Mesothelial cell of epicardium (in vitro differentiated cells): Measurements from ENCODE around the gene PRDM5. TPM values are rescaled to one million over a fixed set of nuclear protein-coding genes. Genes with fewer than 3 reads are reported as not detected.

Source experiments
- DNase-seq, 2 experiments: peaks; one replicate each; pipeline ENCODE4 v3.0.0; 2021; ENCODE audit warnings: low spot score in 2 of 2; ENCODE audit not compliant: unreplicated experiment in 2 of 2
- H3K27ac Mint-ChIP-seq: 2 replicates; pipeline ENCODE4 v1.8.0; 2021; ENCODE audit warnings: mixed read lengths
- H3K27me3 Mint-ChIP-seq: 2 replicates; pipeline ENCODE4 v1.8.0; 2021; ENCODE audit warnings: low read depth, mixed read lengths
- H3K36me3 Mint-ChIP-seq: 2 replicates; pipeline ENCODE4 v1.8.0; 2021; ENCODE audit warnings: mixed read lengths
- H3K4me1 Mint-ChIP-seq: 2 replicates; pipeline ENCODE4 v1.8.0; 2021; ENCODE audit warnings: mixed read lengths
- H3K4me3 Mint-ChIP-seq: 2 replicates; pipeline ENCODE4 v1.8.0; 2021; ENCODE audit warnings: mild to moderate bottlenecking, moderate library complexity, mixed read lengths
- H3K9me3 Mint-ChIP-seq: 2 replicates; pipeline ENCODE4 v1.8.0; 2021; ENCODE audit warnings: mixed read lengths
- total RNA-seq: library from RNA; stranded (reverse); gene quantifications from 3 replicates; pipeline ENCODE4 v1.2.1, GENCODE V29; 2021
- TF ChIP-seq, protein P1 (sequence below): fragments of 200-600 bp; sonication (generic); IDR thresholded peaks from one replicate; pipeline ENCODE4 v1.5.0; 2021; ENCODE audit warnings: antibody characterized with exemption; ENCODE audit not compliant: unreplicated experiment

The PRDM5 gene
- total RNA-seq, 1 donor from 2014 or later, result 30.2 TPM

DNA sequence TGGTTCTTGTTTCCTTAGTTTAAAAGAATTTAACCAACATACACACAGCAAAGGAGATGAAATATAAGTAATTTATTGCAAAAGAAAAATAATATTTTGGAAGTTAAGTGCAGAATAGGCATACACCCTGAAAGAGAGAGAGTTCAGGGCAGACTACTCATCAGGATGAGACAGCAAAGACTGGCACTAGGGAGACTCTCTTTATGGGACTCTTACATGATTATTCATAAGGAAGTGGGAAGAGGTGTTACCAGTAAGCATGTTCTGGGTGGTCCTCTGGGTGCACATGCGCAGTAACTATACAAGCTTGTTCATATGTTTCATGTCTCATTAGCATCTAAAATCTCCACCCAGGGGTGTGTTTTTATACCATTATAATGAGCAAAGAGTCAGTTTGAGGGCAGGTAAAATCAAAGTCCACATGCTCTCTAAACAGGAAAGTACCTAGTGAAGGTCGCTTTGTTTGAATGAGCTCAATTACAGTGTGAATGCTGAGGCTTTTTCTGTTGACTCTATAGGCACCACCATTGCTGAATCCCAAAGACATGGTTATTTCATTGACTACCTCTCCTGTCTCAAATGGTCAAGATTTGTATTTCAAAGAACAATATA lies 38.2 kb upstream of the PRDM5 start:
- H3K4me1 Mint-ChIP-seq, result no peaks in the 10 kb centered on the region
- no peaks in the 10 kb centered on the region for H3K36me3 Mint-ChIP-seq
- no peak overlapping the region for H3K4me3 Mint-ChIP-seq
- H3K27ac Mint-ChIP-seq, result no peak overlapping the region
- no peak for DNase-seq
- H3K27me3 Mint-ChIP-seq, result no peaks in the 10 kb centered on the region
- peaks cover 3% of the 10 kb centered on the region for H3K9me3 Mint-ChIP-seq
- TF ChIP-seq, protein P1, sequence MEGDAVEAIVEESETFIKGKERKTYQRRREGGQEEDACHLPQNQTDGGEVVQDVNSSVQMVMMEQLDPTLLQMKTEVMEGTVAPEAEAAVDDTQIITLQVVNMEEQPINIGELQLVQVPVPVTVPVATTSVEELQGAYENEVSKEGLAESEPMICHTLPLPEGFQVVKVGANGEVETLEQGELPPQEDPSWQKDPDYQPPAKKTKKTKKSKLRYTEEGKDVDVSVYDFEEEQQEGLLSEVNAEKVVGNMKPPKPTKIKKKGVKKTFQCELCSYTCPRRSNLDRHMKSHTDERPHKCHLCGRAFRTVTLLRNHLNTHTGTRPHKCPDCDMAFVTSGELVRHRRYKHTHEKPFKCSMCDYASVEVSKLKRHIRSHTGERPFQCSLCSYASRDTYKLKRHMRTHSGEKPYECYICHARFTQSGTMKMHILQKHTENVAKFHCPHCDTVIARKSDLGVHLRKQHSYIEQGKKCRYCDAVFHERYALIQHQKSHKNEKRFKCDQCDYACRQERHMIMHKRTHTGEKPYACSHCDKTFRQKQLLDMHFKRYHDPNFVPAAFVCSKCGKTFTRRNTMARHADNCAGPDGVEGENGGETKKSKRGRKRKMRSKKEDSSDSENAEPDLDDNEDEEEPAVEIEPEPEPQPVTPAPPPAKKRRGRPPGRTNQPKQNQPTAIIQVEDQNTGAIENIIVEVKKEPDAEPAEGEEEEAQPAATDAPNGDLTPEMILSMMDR, result no peak

DNA sequence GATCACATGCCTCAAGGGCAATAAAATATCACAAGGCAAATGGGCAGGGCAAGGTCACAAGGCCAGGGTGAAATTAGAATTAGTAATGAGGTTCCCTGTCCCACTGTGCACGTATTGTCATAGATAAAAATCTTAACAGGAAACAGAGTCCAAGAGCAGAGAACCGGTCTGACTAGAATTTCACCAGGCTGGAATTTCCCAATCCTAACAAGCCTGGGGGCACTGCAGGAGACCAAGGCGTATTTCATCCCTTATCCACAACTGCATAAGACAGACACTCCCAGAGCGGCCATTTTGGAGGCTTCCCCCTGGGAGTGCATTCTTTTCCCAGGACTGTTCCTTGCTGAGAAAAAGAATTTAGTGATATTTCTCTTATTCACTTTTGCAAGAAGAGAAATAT lies 25.9 kb upstream of the PRDM5 start:
- TF ChIP-seq, protein P1, result no peak
- H3K4me1 Mint-ChIP-seq, result no peaks in the 10 kb centered on the region
- peaks cover 13% of the 10 kb centered on the region for H3K36me3 Mint-ChIP-seq
- H3K4me3 Mint-ChIP-seq, result no peak overlapping the region
- peaks cover 71% of the 10 kb centered on the region for H3K9me3 Mint-ChIP-seq
- DNase-seq, result no peak
- H3K27me3 Mint-ChIP-seq, result no peaks in the 10 kb centered on the region
- H3K27ac Mint-ChIP-seq, result no peak overlapping the region

DNA sequence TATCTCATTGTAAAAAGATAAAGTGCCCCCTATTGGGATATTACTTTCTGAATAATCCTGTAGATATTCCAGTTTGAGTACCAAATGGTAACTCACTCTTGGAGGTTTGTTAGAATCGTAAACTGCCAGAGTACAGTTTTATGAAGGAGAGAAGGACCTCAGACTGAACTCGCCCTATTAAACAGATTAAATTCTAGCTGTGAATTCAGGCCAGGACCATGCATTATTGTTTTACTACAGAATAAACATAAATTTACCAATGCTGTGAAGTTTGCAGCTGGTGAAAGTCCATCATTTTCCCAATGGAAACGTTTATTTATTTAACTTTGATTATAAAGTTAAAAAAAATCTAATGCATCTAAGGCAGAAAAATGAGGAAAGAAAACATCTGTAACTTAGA lies 20.2 kb upstream of the PRDM5 start:
- no peak overlapping the region for H3K27ac Mint-ChIP-seq
- peaks cover 1% of the 10 kb centered on the region for H3K4me1 Mint-ChIP-seq
- DNase-seq, result no peak
- no peaks in the 10 kb centered on the region for H3K27me3 Mint-ChIP-seq
- peaks cover 10% of the 10 kb centered on the region for H3K36me3 Mint-ChIP-seq
- H3K9me3 Mint-ChIP-seq, result peaks cover 33% of the 10 kb centered on the region
- TF ChIP-seq, protein P1, result no peak
- H3K4me3 Mint-ChIP-seq, result no peak overlapping the region

DNA sequence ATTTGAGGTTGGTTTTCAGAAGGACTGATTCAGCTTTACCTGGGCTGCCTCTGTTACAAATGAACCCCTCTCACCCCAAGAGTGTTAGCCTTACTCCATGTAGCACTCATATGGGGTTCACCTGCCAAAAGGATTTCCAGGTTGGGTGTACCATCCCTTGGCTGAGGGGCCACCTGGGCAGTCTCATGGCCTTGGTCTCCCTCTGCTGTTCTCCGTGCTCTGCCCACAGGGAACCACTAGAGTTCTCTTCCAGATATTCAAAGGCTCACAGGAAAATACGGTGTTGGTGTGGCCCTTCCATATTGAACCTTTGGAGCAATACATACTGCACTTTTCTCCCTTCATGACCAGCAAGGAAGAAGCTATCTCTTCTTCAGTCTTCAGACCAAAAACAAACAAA lies 18.0 kb upstream of the PRDM5 start:
- H3K27ac Mint-ChIP-seq, result no peak overlapping the region
- H3K9me3 Mint-ChIP-seq, result peaks cover 32% of the 10 kb centered on the region
- TF ChIP-seq, protein P1, result no peak
- no peaks in the 10 kb centered on the region for H3K27me3 Mint-ChIP-seq
- H3K4me1 Mint-ChIP-seq, result peaks cover 1% of the 10 kb centered on the region
- DNase-seq, result no peak
- H3K4me3 Mint-ChIP-seq, result no peak overlapping the region
- H3K36me3 Mint-ChIP-seq, result peaks cover 4% of the 10 kb centered on the region

DNA sequence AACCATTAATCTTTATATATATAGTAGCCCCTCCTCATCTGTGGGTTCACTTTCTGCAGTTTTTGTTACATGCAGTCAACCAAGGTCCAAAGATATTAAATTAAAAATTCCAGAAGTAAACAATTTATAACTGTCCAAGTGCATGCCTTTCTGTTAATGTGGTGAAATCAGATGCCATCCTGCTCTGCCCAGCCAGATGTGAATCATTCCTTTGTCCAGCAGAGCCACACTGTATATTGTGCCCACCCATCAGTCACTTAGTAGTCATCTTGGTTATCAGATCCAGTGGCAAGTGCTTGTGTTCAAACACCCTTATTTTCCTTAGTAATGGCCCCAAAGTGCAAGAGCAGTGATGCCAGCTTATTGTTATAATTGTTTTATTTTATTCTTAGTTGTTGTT lies 17.2 kb upstream of the PRDM5 start:
- H3K27ac Mint-ChIP-seq, result no peak overlapping the region
- peaks cover 2% of the 10 kb centered on the region for H3K36me3 Mint-ChIP-seq
- TF ChIP-seq, protein P1, result no peak
- no peaks in the 10 kb centered on the region for H3K27me3 Mint-ChIP-seq
- H3K9me3 Mint-ChIP-seq, result peaks cover 23% of the 10 kb centered on the region
- no peak for DNase-seq
- H3K4me3 Mint-ChIP-seq, result no peak overlapping the region
- H3K4me1 Mint-ChIP-seq, result peaks cover 1% of the 10 kb centered on the region

DNA sequence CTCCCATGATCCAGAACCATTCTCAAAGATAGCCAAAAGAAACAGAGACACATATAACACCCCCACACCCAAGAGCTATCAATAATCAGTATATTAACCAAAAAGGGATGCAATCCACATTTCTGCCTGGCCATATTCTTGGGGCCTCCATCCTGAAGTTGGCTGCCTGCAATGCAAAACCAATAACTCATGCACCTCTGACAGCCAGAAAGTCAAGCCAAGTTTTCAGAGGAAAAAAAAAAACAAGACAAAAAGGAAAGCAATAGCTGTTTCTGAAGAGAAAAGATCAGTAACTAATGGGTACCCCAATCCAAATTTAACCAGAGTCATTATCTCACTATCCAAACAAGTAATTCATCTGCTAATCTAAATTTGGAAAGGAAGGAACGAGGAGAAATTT lies 7.3 kb upstream of the PRDM5 start:
- H3K4me3 Mint-ChIP-seq, result no peak overlapping the region
- no peaks in the 10 kb centered on the region for H3K36me3 Mint-ChIP-seq
- TF ChIP-seq, protein P1, result no peak
- H3K27ac Mint-ChIP-seq, result no peak overlapping the region
- no peaks in the 10 kb centered on the region for H3K27me3 Mint-ChIP-seq
- no peak for DNase-seq
- peaks cover 11% of the 10 kb centered on the region for H3K9me3 Mint-ChIP-seq
- H3K4me1 Mint-ChIP-seq, result peaks cover 4% of the 10 kb centered on the region
